Activated naive CD8-positive, alpha-beta T cell treated with anti-CD3 and anti-CD28 coated beads, Interleukin-2, amount 50 U/mL, for 16 hours (primary cell): ENCODE measurements around the gene EXT2.

Source experiments
- DNase-seq: peaks from one replicate; pipeline ENCODE4 v3.0.0-alpha.2; 2020; ENCODE audit warnings: low read depth, low spot score

Gene EXT2

GRCh38 chr11:44288133-44288526, 192.7 kb downstream of the EXT2 start:
- DNase-seq: no peak

DNA sequence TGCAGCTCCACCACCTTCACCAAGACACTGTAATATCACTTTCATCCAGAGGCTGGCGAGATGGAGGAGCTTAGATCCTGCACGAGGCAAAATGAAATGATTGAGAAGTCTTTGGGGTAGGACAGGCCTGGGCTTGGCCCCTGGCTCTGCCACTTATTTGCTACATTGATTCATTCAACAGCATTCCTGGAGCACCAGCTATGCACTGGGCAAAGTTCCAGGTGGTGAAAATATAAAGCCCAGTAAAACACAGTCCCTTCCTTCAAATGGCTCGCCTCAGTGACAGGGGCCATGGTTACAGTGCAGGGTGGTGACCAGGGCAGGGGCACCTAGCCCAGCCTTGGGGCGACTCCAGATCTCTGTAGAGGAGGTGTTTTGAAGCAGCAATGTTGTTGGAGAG, 194.7 kb downstream of the EXT2 start:
- no peak for DNase-seq
